K562 (cell line): ENCODE measurements around the gene ARSI. TPM values are rescaled to one million over a fixed set of nuclear protein-coding genes. Genes with fewer than 3 reads are reported as not detected.
A peak's percentile ranks its signal among the peaks of the same experiment; 100 is the strongest.

ENCODE experiments used
- ARID3B ChIP-seq: fragments of 250-450 bp; sonication (Bioruptor Pico); IDR thresholded peaks from 2 replicates; pipeline ENCODE4 v1.4.0; 2020; ENCODE audit warnings: borderline replicate concordance
- BCOR ChIP-seq: fragments of 450-650 bp; IDR thresholded peaks from 2 replicates; pipeline ENCODE4 v1.6.1; 2016
- C11orf30 ChIP-seq: fragments of 450-650 bp; IDR thresholded peaks from 2 replicates; pipeline ENCODE4 v1.6.1; 2016; ENCODE audit warnings: low read depth, mild to moderate bottlenecking
- CEBPB ChIP-seq: fragments of 450-650 bp; IDR thresholded peaks from 2 replicates; pipeline ENCODE4 v1.6.1; 2016; ENCODE audit warnings: missing genetic modification characterization, missing compliant biosample characterization
- CEBPG ChIP-seq, 3 experiments: fragments of 200-800 bp in 1 of 3; sonication (Bioruptor generic) in 1 of 3; sonication (generic) in 1 of 3; formaldehyde crosslinking in 1 of 3; IDR thresholded peaks in 2 of 3; conservative IDR thresholded peaks in 1 of 3; 2 replicates each; pipeline versions ENCODE4 v1.6.1 to v1.8.0; 2016 to 2022; ENCODE audit warnings: missing compliant biosample characterization in 2 of 3, missing genetic modification characterization in 2 of 3, mild to moderate bottlenecking in 1 of 3, missing genetic modification reagents in 1 of 3
- CHAMP1 ChIP-seq: fragments of 450-650 bp; IDR thresholded peaks from 2 replicates; pipeline ENCODE4 v1.6.1; 2016; ENCODE audit warnings: mild to moderate bottlenecking
- EP300 ChIP-seq: IDR thresholded peaks from 2 replicates; pipeline ENCODE4 v1.6.1; 2012; ENCODE audit warnings: low read length, improper control_type of control experiment
- ERF ChIP-seq: fragments of 450-650 bp; formaldehyde crosslinking; IDR thresholded peaks from 2 replicates; pipeline ENCODE4 v1.4.0; 2020; ENCODE audit warnings: mild to moderate bottlenecking, mixed read lengths
- HIVEP1 ChIP-seq: fragments of 250-450 bp; sonication (Bioruptor Pico); IDR thresholded peaks from 2 replicates; pipeline ENCODE4 v1.4.0; 2020; ENCODE audit warnings: mild to moderate bottlenecking
- KLF13 ChIP-seq: fragments of 450-650 bp; IDR thresholded peaks from 2 replicates; pipeline ENCODE4 v1.6.1; 2016; ENCODE audit warnings: missing genetic modification characterization, low read depth, mild to moderate bottlenecking, missing compliant biosample characterization, moderate library complexity, borderline replicate concordance
- MAFG ChIP-seq: fragments of 450-650 bp; conservative IDR thresholded peaks from 2 replicates; pipeline ENCODE4 v1.6.1; 2016; ENCODE audit warnings: missing genetic modification characterization, missing compliant biosample characterization
- PHF21A ChIP-seq: fragments of 450-650 bp; IDR thresholded peaks from 2 replicates; pipeline ENCODE4 v1.6.1; 2017; ENCODE audit warnings: low read depth, borderline replicate concordance
- SRSF1 ChIP-seq: fragments of 200-400 bp; formaldehyde crosslinking; IDR thresholded peaks from 2 replicates; pipeline ENCODE4 v1.6.1; 2017; ENCODE audit warnings: mild to moderate bottlenecking, low read depth, low read length, moderate library complexity
- THAP12 ChIP-seq: fragments of 250-450 bp; sonication (Bioruptor Pico); IDR thresholded peaks from 2 replicates; pipeline ENCODE4 v1.9.0; 2021; ENCODE audit warnings: mild to moderate bottlenecking, inconsistent platforms
- TRIM28 ChIP-seq: fragments of 450-650 bp; IDR thresholded peaks from 2 replicates; pipeline ENCODE4 v1.6.1; 2017
- ZFP30 ChIP-seq: fragments of 250-450 bp; sonication (Bioruptor Pico); IDR thresholded peaks from 2 replicates; pipeline ENCODE4 v1.8.0; 2022; ENCODE audit warnings: moderate library complexity, mild to moderate bottlenecking, inconsistent platforms, borderline replicate concordance
- ZZZ3 ChIP-seq: fragments of 450-650 bp; IDR thresholded peaks from 2 replicates; pipeline ENCODE4 v1.6.1; 2016; ENCODE audit warnings: antibody characterized with exemption, mild to moderate bottlenecking, moderate library complexity
- polyA plus RNA-seq, 8 experiments: library from polyadenylated mRNA; depleted of rRNA in 4 of 8; stranded (reverse) in 5 of 8; unstranded in 3 of 8; fragments of >200 nt; fragmentation: Nextera tagmentation in 2 of 8; fragmentation: Illumina TruSeq in 1 of 8; extraction: Ambion mirVana in 2 of 8; extraction: Trizol in 1 of 8; gene quantifications; 2 replicates each; pipeline versions ENCODE4 v1.2.1 to v1.2.3, GENCODE V29; 2011 to 2014; ENCODE audit warnings: inconsistent platforms in 1 of 8, missing spikeins in 1 of 8
- total RNA-seq, 7 experiments: library from RNA; depleted of rRNA in 6 of 7; stranded (reverse); fragments of >200 nt in 6 of 7; fragmentation: Illumina TruSeq in 2 of 7; extraction: Trizol in 2 of 7; gene quantifications; 2 replicates each; pipeline versions ENCODE4 v1.2.1 to v1.2.3, GENCODE V29; 2011 to 2021; ENCODE audit warnings: low replicate concordance in 1 of 7

Gene ARSI
- total and polyA plus RNA-seq, 9 of the 15 experiments (the other 6 are each of a cell fraction or from before 2014, with no cell fraction given): 0.04 to 0.07 TPM; not detected in 7

- no peak for TF ChIP-seq ZZZ3
- peak; percentile 41; the same call in 1 of the 2 replicates for TF ChIP-seq CEBPG (CRISPR knock-in tag; IDR thresholded peaks at IDR 0.05)
- TF ChIP-seq CEBPG (tag; conservative IDR thresholded peaks at IDR 0.05 in 1 of 2, IDR thresholded peaks at IDR 0.05 in 1 of 2): no peak
- no peak for TF ChIP-seq TRIM28
- peak; percentile 55; the same call in 1 of the 2 replicates for TF ChIP-seq C11orf30
- TF ChIP-seq CEBPB: peak; percentile 61
- no peak for TF ChIP-seq CHAMP1
- TF ChIP-seq SRSF1: no peak
- TF ChIP-seq MAFG: peak; percentile 25; the same call in 1 of the 2 replicates
- TF ChIP-seq BCOR: peak; percentile 54; the same call in 1 of the 2 replicates
- TF ChIP-seq ZFP30 (CRISPR knock-in tag): no peak
- no peak for TF ChIP-seq EP300
- TF ChIP-seq KLF13 (tag): no peak
- TF ChIP-seq ERF (CRISPR knock-in tag): no peak
- no peak for TF ChIP-seq THAP12 (CRISPR knock-in tag)
- TF ChIP-seq HIVEP1 (CRISPR knock-in tag): no peak
- TF ChIP-seq PHF21A: no peak
- no peak for TF ChIP-seq ARID3B (CRISPR knock-in tag)
These were observed 32.0 kb downstream of the ARSI start (continued) for GRCh38 chr5:150270541-150271295.
